K562 (cell line): ENCODE data around the gene TUBB2A. TPM values are rescaled to one million over a fixed set of nuclear protein-coding genes. Genes with fewer than 3 reads are reported as not detected.

Experiments used
- LCOR ChIP-seq: sonication (generic); formaldehyde crosslinking; IDR thresholded peaks from 2 replicates; pipeline ENCODE4 v1.8.0; 2022; ENCODE audit warnings: mild to moderate bottlenecking, missing genetic modification reagents
- MCM2 ChIP-seq: fragments of 450-650 bp; IDR thresholded peaks from 2 replicates; pipeline ENCODE4 v1.6.1; 2017; ENCODE audit warnings: low read depth, mild to moderate bottlenecking
- POLR2G ChIP-seq: fragments of 200-400 bp; formaldehyde crosslinking; IDR thresholded peaks from 2 replicates; pipeline ENCODE4 v1.6.1; 2017; ENCODE audit warnings: low read depth, mild to moderate bottlenecking, antibody characterized with exemption, low read length, moderate library complexity
- RFX7 ChIP-seq: fragments of 250-450 bp; sonication (Bioruptor Pico); IDR thresholded peaks from 2 replicates; pipeline ENCODE4 v1.5.1; 2021; ENCODE audit warnings: mild to moderate bottlenecking
- RNF219 ChIP-seq: fragments of 250-450 bp; sonication (Bioruptor Pico); IDR thresholded peaks from 2 replicates; pipeline ENCODE4 v1.5.0; 2022; ENCODE audit warnings: mild to moderate bottlenecking
- SIRT6 ChIP-seq: IDR thresholded peaks from one replicate; pipeline ENCODE4 v1.6.1; 2012; ENCODE audit warnings: low read depth, mild to moderate bottlenecking, control low read depth, inconsistent platforms, low read length, moderate library complexity
- SLC30A9 ChIP-seq: fragments of 250-450 bp; sonication (Bioruptor Pico); IDR thresholded peaks from 2 replicates; pipeline ENCODE4 v1.8.0; 2022; ENCODE audit warnings: mild to moderate bottlenecking, moderate library complexity
- ZNF121 ChIP-seq: sonication (generic); formaldehyde crosslinking; conservative IDR thresholded peaks from 2 replicates; pipeline ENCODE4 v1.8.0; 2022; ENCODE audit warnings: missing genetic modification reagents
- ZNF165 ChIP-seq: fragments of 250-450 bp; sonication (Bioruptor Pico); IDR thresholded peaks from 2 replicates; pipeline ENCODE4 v1.4.0; 2020; ENCODE audit warnings: borderline replicate concordance
- ZNF174 ChIP-seq: fragments of 250-450 bp; sonication (Bioruptor Pico); IDR thresholded peaks from 2 replicates; pipeline ENCODE4 v1.4.0; 2020; ENCODE audit warnings: mild to moderate bottlenecking
- ZNF224 ChIP-seq: sonication (generic); formaldehyde crosslinking; IDR thresholded peaks from 2 replicates; pipeline ENCODE4 v1.8.0; 2022; ENCODE audit warnings: mild to moderate bottlenecking, missing genetic modification reagents
- polyA plus RNA-seq, 8 experiments: library from polyadenylated mRNA; depleted of rRNA in 4 of 8; stranded (reverse) in 5 of 8; unstranded in 3 of 8; fragments of >200 nt; fragmentation: Nextera tagmentation in 2 of 8; fragmentation: Illumina TruSeq in 1 of 8; extraction: Ambion mirVana in 2 of 8; extraction: Trizol in 1 of 8; gene quantifications; 2 replicates each; pipeline versions ENCODE4 v1.2.1 to v1.2.3, GENCODE V29; 2011 to 2014; ENCODE audit warnings: inconsistent platforms in 1 of 8, missing spikeins in 1 of 8
- total RNA-seq, 7 experiments: library from RNA; depleted of rRNA in 6 of 7; stranded (reverse); fragments of >200 nt in 6 of 7; fragmentation: Illumina TruSeq in 2 of 7; extraction: Trizol in 2 of 7; gene quantifications; 2 replicates each; pipeline versions ENCODE4 v1.2.1 to v1.2.3, GENCODE V29; 2011 to 2021; ENCODE audit warnings: low replicate concordance in 1 of 7
- TF ChIP-seq, protein P1 (sequence below): fragments of 250-450 bp; sonication (Bioruptor Pico); IDR thresholded peaks from 2 replicates; pipeline ENCODE4 v1.5.0; 2021
- TF ChIP-seq, protein P2 (sequence below), 2 experiments: fragments of 450-650 bp in 1 of 2; sonication (generic) in 1 of 2; formaldehyde crosslinking in 1 of 2; IDR thresholded peaks; 2 replicates each; pipeline versions ENCODE4 v1.7.1 to v1.9.0; 2016 to 2022; ENCODE audit warnings: inconsistent platforms in 1 of 2, mild to moderate bottlenecking in 1 of 2, missing genetic modification reagents in 1 of 2

The TUBB2A gene
- total and polyA plus RNA-seq, 9 of the 15 experiments (the other 6 are each of a cell fraction or from before 2014, with no cell fraction given) = 3.6 to 92.1 (median 45.6) TPM

- peak; percentile 96 for TF ChIP-seq POLR2G
- TF ChIP-seq, protein P1, sequence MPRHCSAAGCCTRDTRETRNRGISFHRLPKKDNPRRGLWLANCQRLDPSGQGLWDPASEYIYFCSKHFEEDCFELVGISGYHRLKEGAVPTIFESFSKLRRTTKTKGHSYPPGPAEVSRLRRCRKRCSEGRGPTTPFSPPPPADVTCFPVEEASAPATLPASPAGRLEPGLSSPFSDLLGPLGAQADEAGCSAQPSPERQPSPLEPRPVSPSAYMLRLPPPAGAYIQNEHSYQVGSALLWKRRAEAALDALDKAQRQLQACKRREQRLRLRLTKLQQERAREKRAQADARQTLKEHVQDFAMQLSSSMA (CRISPR knock-in tag) = no peak
- TF ChIP-seq ZNF174 (CRISPR knock-in tag) = no peak
- 0 out of 2 replicates have a peak, but pooled peaks have one; percentile 48 for TF ChIP-seq RNF219 (CRISPR knock-in tag)
- TF ChIP-seq SIRT6 = no peak
- TF ChIP-seq, protein P2, sequence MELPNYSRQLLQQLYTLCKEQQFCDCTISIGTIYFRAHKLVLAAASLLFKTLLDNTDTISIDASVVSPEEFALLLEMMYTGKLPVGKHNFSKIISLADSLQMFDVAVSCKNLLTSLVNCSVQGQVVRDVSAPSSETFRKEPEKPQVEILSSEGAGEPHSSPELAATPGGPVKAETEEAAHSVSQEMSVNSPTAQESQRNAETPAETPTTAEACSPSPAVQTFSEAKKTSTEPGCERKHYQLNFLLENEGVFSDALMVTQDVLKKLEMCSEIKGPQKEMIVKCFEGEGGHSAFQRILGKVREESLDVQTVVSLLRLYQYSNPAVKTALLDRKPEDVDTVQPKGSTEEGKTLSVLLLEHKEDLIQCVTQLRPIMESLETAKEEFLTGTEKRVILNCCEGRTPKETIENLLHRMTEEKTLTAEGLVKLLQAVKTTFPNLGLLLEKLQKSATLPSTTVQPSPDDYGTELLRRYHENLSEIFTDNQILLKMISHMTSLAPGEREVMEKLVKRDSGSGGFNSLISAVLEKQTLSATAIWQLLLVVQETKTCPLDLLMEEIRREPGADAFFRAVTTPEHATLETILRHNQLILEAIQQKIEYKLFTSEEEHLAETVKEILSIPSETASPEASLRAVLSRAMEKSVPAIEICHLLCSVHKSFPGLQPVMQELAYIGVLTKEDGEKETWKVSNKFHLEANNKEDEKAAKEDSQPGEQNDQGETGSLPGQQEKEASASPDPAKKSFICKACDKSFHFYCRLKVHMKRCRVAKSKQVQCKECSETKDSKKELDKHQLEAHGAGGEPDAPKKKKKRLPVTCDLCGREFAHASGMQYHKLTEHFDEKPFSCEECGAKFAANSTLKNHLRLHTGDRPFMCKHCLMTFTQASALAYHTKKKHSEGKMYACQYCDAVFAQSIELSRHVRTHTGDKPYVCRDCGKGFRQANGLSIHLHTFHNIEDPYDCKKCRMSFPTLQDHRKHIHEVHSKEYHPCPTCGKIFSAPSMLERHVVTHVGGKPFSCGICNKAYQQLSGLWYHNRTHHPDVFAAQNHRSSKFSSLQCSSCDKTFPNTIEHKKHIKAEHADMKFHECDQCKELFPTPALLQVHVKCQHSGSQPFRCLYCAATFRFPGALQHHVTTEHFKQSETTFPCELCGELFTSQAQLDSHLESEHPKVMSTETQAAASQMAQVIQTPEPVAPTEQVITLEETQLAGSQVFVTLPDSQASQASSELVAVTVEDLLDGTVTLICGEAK (IDR thresholded peaks at IDR 0.05) = no peak
- TF ChIP-seq, protein P2 (CRISPR knock-in tag; IDR thresholded peaks at IDR 0.05) = no peak
- no peak for TF ChIP-seq SLC30A9 (CRISPR knock-in tag)
- TF ChIP-seq ZNF165 (CRISPR knock-in tag) = peak; percentile 41; the same call in 1 of the 2 replicates
- no peak for TF ChIP-seq ZNF224 (CRISPR knock-in tag)
- no peak for TF ChIP-seq MCM2
- peak; percentile 49; the same call in 1 of the 2 replicates for TF ChIP-seq LCOR
- no peak for TF ChIP-seq ZNF121 (CRISPR knock-in tag)
- TF ChIP-seq RFX7 (CRISPR knock-in tag) = no peak
Observed at GRCh38 chr6:3162565-3163247, 5.4 kb upstream of the TUBB2A start (continued).
